SIG-M5 treated with dmso at 0.1 percent for 504 hours (cell line): Measurements from ENCODE around the gene ZNF496.
"Not testable (repeated sequence)": the region's sequence is repeated elsewhere in the genome, so short reads cannot be mapped to it uniquely, and the experiment has no call there.

Experiments used
- DNase-seq: peaks from one replicate; lab custom pipeline; 2025; ENCODE audit not compliant: unreplicated experiment; lab: John Stamatoyannopoulos, UW

ZNF496 gene

DNA sequence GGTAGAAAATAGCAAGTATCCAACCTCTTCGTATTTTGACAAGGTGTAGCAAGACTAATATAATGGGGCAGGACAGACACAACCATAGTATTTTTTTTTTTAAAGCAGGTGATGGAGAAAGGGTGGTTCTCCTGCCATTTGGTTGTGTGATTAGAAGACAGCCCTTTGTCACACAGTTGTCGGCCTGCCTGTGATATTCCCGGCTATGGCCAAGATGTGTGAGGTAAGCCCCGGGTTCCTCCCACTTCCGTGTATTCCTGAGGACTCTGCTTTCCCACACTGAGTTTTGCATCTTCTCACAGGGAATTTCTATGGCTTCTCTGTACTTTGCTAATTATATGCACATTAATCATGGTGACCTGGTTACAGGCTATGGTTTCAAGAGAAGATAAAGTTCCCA, 35.9 kb downstream of the ZNF496 start:
- DNase-seq, result no peak

GRCh38 chr1:247295274-247295684, 36.4 kb downstream of the ZNF496 start:
- DNase-seq, result no peak

GRCh38 chr1:247294282-247294681, 37.4 kb downstream of the ZNF496 start:
- DNase-seq, result no peak

DNA sequence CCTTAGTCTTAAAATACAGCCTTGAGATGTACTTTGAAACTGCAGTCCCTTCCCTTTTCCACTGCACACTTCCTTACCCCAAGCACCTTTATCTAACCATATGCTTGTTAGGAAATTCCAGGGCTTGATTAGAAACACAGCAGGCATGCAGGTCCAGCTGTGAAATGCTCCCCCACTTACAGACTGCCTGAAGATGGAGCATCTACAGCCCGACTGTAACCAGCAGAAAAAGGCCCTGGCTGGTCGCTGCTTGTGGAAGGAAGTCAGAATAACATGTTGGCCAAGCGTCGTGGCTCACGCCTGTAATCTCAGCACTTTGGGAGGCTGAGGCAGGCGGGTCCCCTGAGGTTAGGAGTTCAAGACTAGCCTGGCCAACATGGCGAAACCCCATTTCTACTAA, 38.6 kb downstream of the ZNF496 start:
- DNase-seq, result no peak

GRCh38 chr1:247291833-247292561, 39.7 kb downstream of the ZNF496 start:
- DNase-seq, result no peak

DNA sequence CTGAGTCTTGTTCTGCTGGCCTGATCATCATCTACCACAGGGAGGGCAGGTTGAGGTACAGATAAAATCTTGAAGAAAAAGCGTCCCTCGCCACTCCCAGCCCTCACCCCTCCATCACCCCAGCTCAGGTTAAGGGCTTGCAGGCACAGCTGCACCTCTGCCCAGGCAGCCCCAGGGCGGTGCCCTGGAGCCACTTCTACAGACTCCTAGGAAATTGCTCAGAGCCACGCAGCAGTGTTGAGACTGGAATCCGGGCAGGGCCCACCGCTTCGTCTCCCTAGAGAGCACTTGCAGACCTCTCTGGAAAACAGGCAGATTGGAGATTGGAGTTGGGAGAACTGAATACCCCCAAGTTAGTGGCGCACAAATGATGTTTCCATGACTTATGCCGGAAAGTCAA, 40.5 kb downstream of the ZNF496 start:
- no peak for DNase-seq

DNA sequence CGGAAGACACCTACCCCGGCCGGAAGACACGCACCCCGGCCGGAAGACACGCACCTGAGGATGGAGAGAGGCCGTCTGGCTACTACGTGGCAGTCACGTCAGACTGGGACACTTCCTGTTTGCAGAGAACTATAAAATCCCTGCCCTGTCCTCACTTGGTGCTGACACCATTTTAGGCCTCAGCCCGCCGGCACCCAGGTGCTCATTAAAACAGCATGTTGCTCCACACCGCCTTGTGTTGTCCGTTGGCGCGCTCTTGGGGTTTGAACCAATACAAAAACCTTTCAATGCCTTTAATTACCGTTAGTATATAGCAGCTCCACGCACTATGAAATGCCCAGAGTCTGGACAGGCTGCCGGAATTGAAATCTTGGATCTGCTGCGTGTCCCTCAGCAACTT, 41.1 kb downstream of the ZNF496 start:
- DNase-seq, result no peak

- DNase-seq, result not testable (repeated sequence)
Observed at GRCh38 chr1:247289274-247289892, 42.3 kb downstream of the ZNF496 start.

GRCh38 chr1:247288341-247288740, 43.3 kb downstream of the ZNF496 start:
- no peak for DNase-seq

DNA sequence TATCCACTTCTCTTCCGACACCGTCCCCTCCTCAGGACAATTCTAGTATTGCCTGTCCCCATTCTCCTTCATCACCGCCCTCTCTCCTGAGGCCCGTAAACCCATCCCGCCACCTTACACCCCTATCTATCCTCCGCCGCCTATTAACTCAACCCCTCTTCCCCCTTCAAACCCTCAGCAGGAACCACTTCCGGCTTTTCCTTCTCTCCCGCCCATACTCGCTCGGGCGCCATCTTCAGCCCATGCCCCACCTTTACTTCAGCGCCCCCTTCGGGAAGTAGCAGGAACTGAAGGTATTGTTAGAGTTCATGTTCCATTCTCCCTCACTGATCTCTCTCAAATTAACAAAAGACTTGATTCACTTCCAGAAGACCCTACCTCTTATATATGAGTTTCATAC, 44.2 kb downstream of the ZNF496 start:
- DNase-seq, result no peak

DNA sequence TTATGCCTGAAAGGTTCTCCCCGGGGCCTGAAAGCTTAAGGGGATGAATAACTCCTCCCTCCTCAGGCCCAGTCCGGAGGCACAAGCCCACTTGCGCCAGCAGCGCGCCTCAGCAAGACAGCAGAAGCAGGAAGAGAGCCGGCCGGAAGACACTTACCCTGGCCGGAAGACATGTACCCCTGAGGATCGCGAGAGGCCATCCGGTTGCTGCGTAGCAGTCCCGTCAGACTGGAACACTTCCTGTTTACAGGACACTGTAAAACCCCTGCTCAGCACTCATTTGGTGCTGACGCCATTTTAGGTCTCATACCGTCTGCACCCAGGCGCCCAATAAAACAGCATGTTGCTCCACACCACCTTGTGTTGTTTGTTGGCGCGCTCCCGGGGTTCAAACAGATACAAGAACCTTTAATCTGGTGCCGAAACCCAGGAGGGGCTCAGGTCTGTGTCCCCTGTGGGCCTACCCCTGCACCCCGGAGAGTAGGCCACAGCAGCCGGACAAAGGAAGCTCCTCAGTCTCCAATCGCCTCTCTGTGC, 45.5 kb downstream of the ZNF496 start:
- DNase-seq, result no peak

- DNase-seq, result no peak
Observed at GRCh38 chr1:247281001-247281574, 50.6 kb downstream of the ZNF496 start.

- DNase-seq, result no peak
Observed at GRCh38 chr1:247277191-247277590, 54.5 kb downstream of the ZNF496 start.

- DNase-seq, result no peak
Observed at GRCh38 chr1:247274605-247275256, 56.9 kb downstream of the ZNF496 start.

- DNase-seq, result no peak
Observed at GRCh38 chr1:247273013-247273412, 58.7 kb downstream of the ZNF496 start.

DNA sequence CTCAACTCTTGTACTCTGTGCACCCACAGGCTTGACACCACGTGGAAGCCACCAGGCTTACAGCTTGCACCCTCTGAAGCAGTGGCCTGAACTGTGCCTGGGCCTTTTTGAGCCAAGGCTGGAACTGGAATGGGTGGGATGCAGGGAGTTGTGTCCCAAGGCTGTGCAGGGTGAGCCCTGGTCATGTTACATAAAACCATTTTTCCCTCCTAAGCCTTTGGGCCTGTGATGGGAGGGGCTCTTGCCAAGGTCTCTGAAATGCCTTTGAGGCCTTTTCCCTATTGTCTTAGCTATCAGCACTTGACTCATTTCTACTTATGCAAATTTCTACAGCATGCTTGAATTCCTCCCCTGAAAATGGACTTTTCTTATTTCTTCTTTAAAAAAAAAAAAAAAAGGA, 61.7 kb downstream of the ZNF496 start:
- DNase-seq, result no peak

DNA sequence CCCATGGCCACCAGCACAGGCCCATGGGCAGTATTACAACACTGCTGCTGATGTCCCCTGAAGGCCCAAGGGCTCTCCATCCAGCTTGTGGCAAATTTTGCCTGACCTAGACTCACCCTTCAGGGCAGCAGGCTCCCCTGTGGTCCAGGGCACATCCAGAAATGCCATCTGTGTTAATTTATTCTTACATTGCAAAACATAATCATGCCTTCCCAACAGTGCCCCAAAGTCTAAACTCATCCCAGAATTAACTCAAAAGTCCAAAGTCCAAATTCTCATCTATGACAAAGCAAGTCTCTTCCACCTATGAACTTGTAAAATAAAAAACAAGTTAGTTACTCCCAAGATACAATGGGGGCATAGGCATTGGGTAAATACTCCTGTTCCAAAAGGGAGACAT, 62.5 kb downstream of the ZNF496 start:
- no peak for DNase-seq

GRCh38 chr1:247268390-247269045, 63.1 kb downstream of the ZNF496 start:
- DNase-seq, result no peak

DNA sequence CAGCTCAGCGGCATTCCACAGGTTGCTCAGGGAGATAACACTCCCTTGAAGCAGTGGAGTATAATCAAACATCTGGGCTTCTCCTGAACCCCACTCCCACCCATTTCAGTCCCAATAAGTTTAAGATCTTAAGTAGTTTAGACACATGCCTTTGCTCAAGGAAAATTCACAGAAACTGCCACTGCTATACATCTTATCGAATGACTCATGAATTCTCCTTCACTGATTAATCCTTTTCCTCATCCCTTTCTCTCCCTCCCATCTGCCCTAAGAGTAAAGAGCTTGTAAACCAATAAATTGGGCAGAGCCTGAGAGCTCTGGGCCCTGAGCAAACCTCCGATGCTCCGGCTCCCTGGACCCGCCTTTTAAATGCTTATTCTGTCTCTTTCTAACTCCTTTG, 65.6 kb downstream of the ZNF496 start:
- DNase-seq, result no peak

- DNase-seq, result not testable (repeated sequence)
Observed at GRCh38 chr1:247255772-247256171, 75.9 kb downstream of the ZNF496 start, which contains the start of gene VN1R5. VN1R5 (plus strand) TSS chr1:247256072.

- no peak for DNase-seq
Observed at GRCh38 chr1:247247568-247247967, 84.1 kb downstream of the ZNF496 start.
